Parathyroid adenoma (tissue), 2 donors: ENCODE measurements around the gene GALNT3.

Experiments used
- H2AFZ ChIP-seq: fragments of 300-600 bp; sonication (generic); one replicate; pipeline ENCODE4 v1.7.0; 2017; ENCODE audit warnings: antibody characterized with exemption, mild to moderate bottlenecking
- H3K27ac ChIP-seq: fragments of 300-600 bp; sonication (generic); one replicate; pipeline ENCODE4 v1.7.0; 2017
- H3K27me3 ChIP-seq: fragments of 300-600 bp; sonication (generic); one replicate; pipeline ENCODE4 v1.7.0; 2017; ENCODE audit warnings: low read length; ENCODE audit not compliant: control insufficient read depth, insufficient read depth
- H3K36me3 ChIP-seq: fragments of 300-600 bp; sonication (generic); one replicate; pipeline ENCODE4 v1.7.0; 2017; ENCODE audit warnings: low read length; ENCODE audit not compliant: control insufficient read depth, insufficient read depth
- H3K4me1 ChIP-seq: fragments of 300-600 bp; sonication (generic); one replicate; pipeline ENCODE4 v1.7.0; 2017; ENCODE audit warnings: control low read depth
- H3K4me2 ChIP-seq: fragments of 300-600 bp; sonication (generic); one replicate; pipeline ENCODE4 v1.7.0; 2017; ENCODE audit warnings: low read length
- H3K4me3 ChIP-seq: fragments of 300-600 bp; sonication (generic); one replicate; pipeline ENCODE4 v1.7.0; 2017; ENCODE audit warnings: low read depth, low read length
- H3K79me2 ChIP-seq: fragments of 300-600 bp; sonication (generic); one replicate; pipeline ENCODE4 v1.7.0; 2017; ENCODE audit warnings: control low read depth
- H3K9ac ChIP-seq: fragments of 300-600 bp; sonication (generic); one replicate; pipeline ENCODE4 v1.7.0; 2017; ENCODE audit warnings: mild to moderate bottlenecking
- H3K9me3 ChIP-seq: fragments of 300-600 bp; sonication (generic); one replicate; pipeline ENCODE4 v1.7.0; 2017; ENCODE audit warnings: low read length; ENCODE audit not compliant: control insufficient read depth
- CTCF ChIP-seq: fragments of 300-600 bp; sonication (generic); IDR thresholded peaks from one replicate; pipeline ENCODE4 v1.7.0; 2017; ENCODE audit warnings: antibody characterized with exemption, mild to moderate bottlenecking
- donor health status: primary hyperparathyroidism.

GALNT3 gene

GRCh38 chr2:165793161-165793778 lies 777 bp downstream of the GALNT3 start:
- peak overlapping the region; percentile 98 for H3K4me2 ChIP-seq
- H3K9me3 ChIP-seq: no peaks in the 10 kb centered on the region
- no peaks in the 10 kb centered on the region for H3K27me3 ChIP-seq
- H3K36me3 ChIP-seq: no peaks in the 10 kb centered on the region
- H3K79me2 ChIP-seq: no peaks in the 10 kb centered on the region
- no peaks in the 10 kb centered on the region for H3K4me1 ChIP-seq
- no peak overlapping the region for H3K9ac ChIP-seq
- TF ChIP-seq CTCF: no peak
- peak overlapping the region; percentile 95 for H2AFZ ChIP-seq
- peak overlapping the region; percentile 76 for H3K27ac ChIP-seq
- peak overlapping the region; percentile 68 for H3K4me3 ChIP-seq

GRCh38 chr2:165792104-165792454 lies 2.0 kb downstream of the GALNT3 start:
- H3K79me2 ChIP-seq: no peaks in the 10 kb centered on the region
- H3K9me3 ChIP-seq: no peaks in the 10 kb centered on the region
- no peak overlapping the region for H3K9ac ChIP-seq
- H2AFZ ChIP-seq: no peak overlapping the region
- H3K36me3 ChIP-seq: no peaks in the 10 kb centered on the region
- no peaks in the 10 kb centered on the region for H3K27me3 ChIP-seq
- no peaks in the 10 kb centered on the region for H3K4me1 ChIP-seq
- H3K4me3 ChIP-seq: no peak overlapping the region
- H3K27ac ChIP-seq: no peak overlapping the region
- H3K4me2 ChIP-seq: no peak overlapping the region
- no peak for TF ChIP-seq CTCF

GRCh38 chr2:165791421-165792103 lies 2.5 kb downstream of the GALNT3 start:
- no peak overlapping the region for H3K4me2 ChIP-seq
- H3K9me3 ChIP-seq: no peaks in the 10 kb centered on the region
- no peaks in the 10 kb centered on the region for H3K36me3 ChIP-seq
- H3K27me3 ChIP-seq: no peaks in the 10 kb centered on the region
- H3K4me1 ChIP-seq: no peaks in the 10 kb centered on the region
- H2AFZ ChIP-seq: no peak overlapping the region
- no peak for TF ChIP-seq CTCF
- H3K79me2 ChIP-seq: no peaks in the 10 kb centered on the region
- H3K4me3 ChIP-seq: no peak overlapping the region
- H3K9ac ChIP-seq: no peak overlapping the region
- no peak overlapping the region for H3K27ac ChIP-seq

- Histone ChIP-seq H3K4me1 (no peaks in the 10 kb centered on the region), H3K4me3 (no peak overlapping the region), H3K79me2 (no peaks in the 10 kb centered on the region), H3K9ac (no peak overlapping the region), H3K9me3 (no peaks in the 10 kb centered on the region), H3K27me3 (no peaks in the 10 kb centered on the region), H2AFZ (no peak overlapping the region), H3K27ac (no peak overlapping the region), H3K36me3 (no peaks in the 10 kb centered on the region), H3K4me2 (no peak overlapping the region)
- no peak for TF ChIP-seq CTCF
Observed at GRCh38 chr2:165790466-165790865, 3.6 kb downstream of the GALNT3 start.

GRCh38 chr2:165787334-165787733 lies 6.7 kb downstream of the GALNT3 start:
- no peaks in the 10 kb centered on the region for H3K9me3 ChIP-seq
- no peak overlapping the region for H3K4me2 ChIP-seq
- no peak overlapping the region for H3K9ac ChIP-seq
- H3K4me1 ChIP-seq: no peaks in the 10 kb centered on the region
- no peak for TF ChIP-seq CTCF
- H3K4me3 ChIP-seq: no peak overlapping the region
- H3K36me3 ChIP-seq: no peaks in the 10 kb centered on the region
- no peak overlapping the region for H2AFZ ChIP-seq
- H3K79me2 ChIP-seq: no peaks in the 10 kb centered on the region
- no peak overlapping the region for H3K27ac ChIP-seq
- no peaks in the 10 kb centered on the region for H3K27me3 ChIP-seq
